ENCODE results near the gene DOC2A.

DNA sequence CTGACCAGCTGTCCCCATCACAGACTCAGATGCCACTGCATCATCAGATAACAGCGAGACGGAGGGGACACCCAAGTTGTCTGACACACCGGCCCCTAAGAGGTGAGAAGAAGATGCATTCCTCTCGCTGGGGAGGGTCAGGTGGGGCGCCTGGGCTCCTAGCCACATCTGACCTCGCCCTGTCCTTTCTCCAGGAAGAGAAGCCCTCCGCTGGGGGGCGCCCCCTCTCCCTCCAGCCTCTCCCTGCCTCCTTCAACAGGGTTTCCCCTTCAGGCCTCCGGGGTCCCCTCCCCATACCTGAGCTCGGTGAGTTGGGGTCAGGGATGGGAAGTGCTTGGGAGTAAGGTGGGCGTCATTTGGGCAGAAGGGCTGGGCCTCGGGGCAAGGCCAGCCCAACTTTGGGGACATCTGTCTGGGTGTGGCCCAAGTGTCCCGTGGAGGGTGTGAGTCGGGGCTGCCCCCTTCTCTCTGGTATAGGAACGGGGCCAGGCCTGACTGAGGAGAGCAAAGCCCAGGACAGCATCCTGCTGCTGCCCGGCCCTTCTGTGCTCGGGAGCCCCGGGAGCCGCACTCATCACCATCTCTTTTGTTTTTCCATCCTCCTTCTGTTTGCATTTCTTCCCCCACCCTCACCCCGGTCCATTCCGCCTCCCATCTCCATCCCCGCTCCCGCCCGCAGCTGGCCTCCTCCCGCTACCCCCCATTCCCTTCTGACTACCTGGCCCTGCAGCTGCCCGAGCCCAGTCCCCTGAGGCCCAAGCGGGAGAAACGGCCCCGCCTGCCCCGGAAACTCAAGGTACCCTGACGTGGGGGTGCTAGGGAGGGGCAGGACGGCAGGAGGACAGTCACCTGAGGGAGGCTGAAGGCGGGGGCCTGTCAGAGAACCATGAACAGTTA is 9.8 kb downstream of the DOC2A start:
- TF ChIP-seq, protein P1, sequence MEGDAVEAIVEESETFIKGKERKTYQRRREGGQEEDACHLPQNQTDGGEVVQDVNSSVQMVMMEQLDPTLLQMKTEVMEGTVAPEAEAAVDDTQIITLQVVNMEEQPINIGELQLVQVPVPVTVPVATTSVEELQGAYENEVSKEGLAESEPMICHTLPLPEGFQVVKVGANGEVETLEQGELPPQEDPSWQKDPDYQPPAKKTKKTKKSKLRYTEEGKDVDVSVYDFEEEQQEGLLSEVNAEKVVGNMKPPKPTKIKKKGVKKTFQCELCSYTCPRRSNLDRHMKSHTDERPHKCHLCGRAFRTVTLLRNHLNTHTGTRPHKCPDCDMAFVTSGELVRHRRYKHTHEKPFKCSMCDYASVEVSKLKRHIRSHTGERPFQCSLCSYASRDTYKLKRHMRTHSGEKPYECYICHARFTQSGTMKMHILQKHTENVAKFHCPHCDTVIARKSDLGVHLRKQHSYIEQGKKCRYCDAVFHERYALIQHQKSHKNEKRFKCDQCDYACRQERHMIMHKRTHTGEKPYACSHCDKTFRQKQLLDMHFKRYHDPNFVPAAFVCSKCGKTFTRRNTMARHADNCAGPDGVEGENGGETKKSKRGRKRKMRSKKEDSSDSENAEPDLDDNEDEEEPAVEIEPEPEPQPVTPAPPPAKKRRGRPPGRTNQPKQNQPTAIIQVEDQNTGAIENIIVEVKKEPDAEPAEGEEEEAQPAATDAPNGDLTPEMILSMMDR (conservative IDR thresholded peaks at IDR 0.05; ENCODE audit: low read depth, low read length), result no peak
- no peak for TF ChIP-seq EZH2 (IDR thresholded peaks at IDR 0.05; ENCODE audit: borderline replicate concordance, low read depth, low read length, poor library complexity, severe bottlenecking)

Measured in A673 (cell line).